Parathyroid adenoma (tissue), 2 donors: ENCODE results near the gene RNU1-3.
"Not testable (repeated sequence)": the region's sequence is repeated elsewhere in the genome, so short reads cannot be mapped to it uniquely, and the experiment has no call there.

Source experiments
- H2AFZ ChIP-seq: fragments of 300-600 bp; sonication (generic); one replicate; pipeline ENCODE4 v1.7.0; 2017; ENCODE audit warnings: antibody characterized with exemption, mild to moderate bottlenecking
- H3K27ac ChIP-seq: fragments of 300-600 bp; sonication (generic); one replicate; pipeline ENCODE4 v1.7.0; 2017
- H3K27me3 ChIP-seq: fragments of 300-600 bp; sonication (generic); one replicate; pipeline ENCODE4 v1.7.0; 2017; ENCODE audit warnings: low read length; ENCODE audit not compliant: control insufficient read depth, insufficient read depth
- H3K36me3 ChIP-seq: fragments of 300-600 bp; sonication (generic); one replicate; pipeline ENCODE4 v1.7.0; 2017; ENCODE audit warnings: low read length; ENCODE audit not compliant: control insufficient read depth, insufficient read depth
- H3K4me1 ChIP-seq: fragments of 300-600 bp; sonication (generic); one replicate; pipeline ENCODE4 v1.7.0; 2017; ENCODE audit warnings: control low read depth
- H3K4me2 ChIP-seq: fragments of 300-600 bp; sonication (generic); one replicate; pipeline ENCODE4 v1.7.0; 2017; ENCODE audit warnings: low read length
- H3K4me3 ChIP-seq: fragments of 300-600 bp; sonication (generic); one replicate; pipeline ENCODE4 v1.7.0; 2017; ENCODE audit warnings: low read depth, low read length
- H3K79me2 ChIP-seq: fragments of 300-600 bp; sonication (generic); one replicate; pipeline ENCODE4 v1.7.0; 2017; ENCODE audit warnings: control low read depth
- H3K9ac ChIP-seq: fragments of 300-600 bp; sonication (generic); one replicate; pipeline ENCODE4 v1.7.0; 2017; ENCODE audit warnings: mild to moderate bottlenecking
- H3K9me3 ChIP-seq: fragments of 300-600 bp; sonication (generic); one replicate; pipeline ENCODE4 v1.7.0; 2017; ENCODE audit warnings: low read length; ENCODE audit not compliant: control insufficient read depth
- donor health status: primary hyperparathyroidism.

RNU1-3 gene

DNA sequence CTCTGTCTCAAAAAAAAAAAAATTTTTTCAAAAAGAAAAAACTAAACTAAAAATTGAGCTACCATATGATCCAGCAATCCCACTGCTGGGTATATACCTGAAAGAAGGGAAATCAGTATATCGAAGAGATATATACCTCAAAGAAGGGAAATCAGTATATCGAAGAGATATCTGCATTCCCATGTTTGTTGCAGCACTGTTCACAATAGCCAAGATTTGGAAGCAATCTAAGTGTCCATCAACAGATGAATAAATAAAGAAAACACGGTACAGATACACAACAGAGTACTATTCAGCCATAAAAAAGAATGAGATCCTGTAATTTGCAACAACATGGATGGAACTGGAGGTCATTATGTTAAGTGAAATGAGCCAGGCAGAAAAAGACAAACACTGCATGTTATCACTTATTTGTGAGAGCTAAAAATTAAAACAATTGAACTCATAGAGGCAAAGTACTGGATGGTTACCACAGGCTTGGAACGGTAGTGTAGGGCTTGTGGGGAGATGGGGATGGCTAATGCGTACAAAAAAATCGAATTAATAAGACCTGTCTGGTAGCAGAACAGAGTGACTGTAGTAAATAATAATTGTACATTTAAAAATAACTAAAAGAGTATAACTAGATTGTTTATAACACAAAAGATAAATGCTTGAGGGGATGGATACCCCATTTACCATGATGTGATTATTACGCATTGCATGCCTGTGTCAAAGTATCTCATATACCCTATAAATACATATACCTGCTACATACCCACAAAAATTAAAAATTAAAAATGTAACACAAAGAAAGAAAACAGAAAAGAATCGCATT lies 25.4 kb downstream of the RNU1-3 start:
- H3K4me2 ChIP-seq, H3K27me3 ChIP-seq, H3K4me3 ChIP-seq, H2AFZ ChIP-seq, H3K9ac ChIP-seq, H3K36me3 ChIP-seq, H3K9me3 ChIP-seq, H3K27ac ChIP-seq: not testable (repeated sequence)
- Histone ChIP-seq H3K4me1 (peaks cover 11% of the 10 kb centered on the region), H3K79me2 (peaks cover 24% of the 10 kb centered on the region)

DNA sequence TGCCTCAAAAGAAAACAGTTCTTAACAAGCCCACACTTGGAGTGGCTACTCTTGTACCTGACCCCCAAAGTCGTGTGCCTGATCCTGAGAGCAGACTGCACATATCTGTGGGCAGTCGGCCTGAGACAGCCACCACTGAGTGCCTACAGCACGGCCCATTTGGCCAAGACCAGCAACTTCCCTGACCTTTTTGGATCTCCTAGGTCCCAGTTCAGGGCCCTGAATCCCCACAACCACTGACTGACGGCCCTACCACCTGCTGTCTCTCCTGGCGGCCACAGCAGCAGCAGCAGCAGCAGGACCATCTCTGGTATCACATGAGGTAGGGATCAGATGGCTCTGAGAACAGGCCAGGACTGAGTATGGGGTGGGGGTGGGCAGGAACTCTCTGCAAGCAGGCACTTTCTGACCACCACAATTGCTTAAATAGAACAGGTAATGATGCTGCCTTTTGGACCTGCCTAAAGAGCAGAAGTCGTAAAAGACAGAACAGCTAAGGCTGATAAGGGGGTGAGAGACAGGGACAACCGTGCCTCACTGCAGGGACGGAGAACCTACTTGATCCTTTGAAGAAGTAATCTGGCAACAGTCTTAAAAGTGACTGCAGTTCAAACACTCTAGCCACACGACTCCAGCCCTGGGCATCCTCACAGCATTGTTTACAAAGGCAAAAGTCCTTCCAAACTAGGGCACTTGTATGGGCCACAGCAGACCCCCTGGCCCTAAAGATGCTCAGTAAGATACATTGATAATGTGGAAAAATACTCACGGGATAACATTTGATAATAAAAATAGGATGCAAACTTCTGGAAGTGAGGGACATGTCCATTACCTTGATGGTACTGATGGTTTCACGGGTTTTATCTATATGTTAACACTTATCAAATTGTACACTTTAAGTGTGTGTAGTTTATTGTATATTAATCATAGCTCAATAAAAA lies 27.4 kb downstream of the RNU1-3 start:
- H3K36me3 ChIP-seq, H3K4me1 ChIP-seq, H3K9me3 ChIP-seq, H3K27me3 ChIP-seq, H3K4me3 ChIP-seq, H3K27ac ChIP-seq, H2AFZ ChIP-seq, H3K4me2 ChIP-seq, H3K9ac ChIP-seq: not testable (repeated sequence)
- H3K79me2 ChIP-seq = peaks cover 15% of the 10 kb centered on the region

DNA sequence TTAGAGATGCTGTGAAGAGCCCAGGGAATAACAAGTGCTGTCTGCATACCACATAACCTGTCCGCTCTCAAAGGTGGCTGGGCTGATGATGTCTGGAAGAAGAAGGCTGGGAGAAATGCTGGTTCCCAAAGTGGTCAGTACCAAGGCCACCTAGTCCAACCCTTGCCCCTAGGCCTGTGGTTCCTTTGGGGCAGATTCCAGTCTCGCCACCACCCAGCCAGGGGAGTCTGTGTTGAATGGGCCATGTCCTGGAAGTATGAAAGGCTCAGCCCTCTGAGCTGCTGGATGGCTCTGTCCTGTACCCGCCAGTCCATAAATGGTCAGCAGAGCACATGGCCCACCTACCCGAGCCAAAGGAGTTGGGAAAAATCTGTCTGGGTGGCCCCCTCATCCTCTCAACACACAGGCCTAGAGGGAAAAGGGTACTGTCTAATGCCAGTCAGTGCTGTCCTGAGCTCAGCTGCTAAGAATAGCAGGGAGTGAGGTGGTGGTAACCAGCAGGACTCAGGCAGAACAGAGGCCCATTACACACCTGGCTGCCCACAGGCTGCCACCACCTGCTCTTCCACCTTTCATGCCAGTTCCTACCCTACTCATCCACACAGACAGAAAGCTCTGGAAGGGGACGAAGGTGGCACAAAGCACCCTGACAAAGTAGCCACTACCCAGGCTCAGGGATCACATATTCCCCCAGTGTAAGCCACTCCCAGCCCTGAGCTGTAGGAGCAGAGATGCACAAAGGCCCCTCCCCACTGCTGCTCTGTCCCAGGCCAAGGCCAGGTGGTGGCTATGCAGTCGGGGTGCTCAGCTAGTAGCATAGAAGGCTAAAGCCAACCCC lies 28.6 kb downstream of the RNU1-3 start:
- not testable (repeated sequence) for H3K4me3 ChIP-seq, H3K27ac ChIP-seq, H3K36me3 ChIP-seq, H3K79me2 ChIP-seq, H3K9ac ChIP-seq, H3K4me2 ChIP-seq, H3K4me1 ChIP-seq, H2AFZ ChIP-seq, H3K9me3 ChIP-seq, H3K27me3 ChIP-seq

DNA sequence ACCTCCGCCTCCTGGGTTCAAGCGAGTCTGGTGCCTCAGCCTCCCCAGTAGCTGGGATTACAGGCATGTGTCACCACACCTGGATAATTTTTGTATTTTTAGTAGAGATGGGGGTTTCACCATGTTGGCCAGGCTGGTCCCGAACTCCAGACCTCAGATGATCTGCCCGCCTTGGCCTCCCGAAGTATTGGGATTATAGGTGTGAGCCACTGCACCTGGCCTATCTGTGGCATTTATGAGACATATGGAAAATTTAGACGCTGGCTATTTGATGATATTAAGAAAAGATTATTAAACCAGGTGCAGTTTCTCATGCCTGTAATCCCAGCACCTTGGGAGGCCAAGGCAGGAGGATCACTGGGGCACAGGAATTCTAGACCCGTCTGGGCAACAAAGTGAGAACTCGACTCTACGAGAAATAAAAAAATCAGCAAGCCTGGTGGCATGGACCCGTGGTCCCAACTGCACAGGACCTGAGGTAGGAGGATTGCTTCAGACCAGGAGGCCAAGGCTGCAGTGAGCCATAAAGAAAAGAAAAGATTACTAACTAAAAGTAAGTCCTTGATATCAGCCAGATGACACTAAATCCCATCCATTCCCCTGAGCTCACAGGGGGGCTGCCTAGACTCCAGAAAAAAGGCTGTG lies 30.1 kb downstream of the RNU1-3 start:
- H3K4me3 ChIP-seq, H3K27me3 ChIP-seq, H3K27ac ChIP-seq, H3K36me3 ChIP-seq, H3K4me1 ChIP-seq, H3K9ac ChIP-seq, H3K79me2 ChIP-seq, H2AFZ ChIP-seq, H3K9me3 ChIP-seq, H3K4me2 ChIP-seq: not testable (repeated sequence)

DNA sequence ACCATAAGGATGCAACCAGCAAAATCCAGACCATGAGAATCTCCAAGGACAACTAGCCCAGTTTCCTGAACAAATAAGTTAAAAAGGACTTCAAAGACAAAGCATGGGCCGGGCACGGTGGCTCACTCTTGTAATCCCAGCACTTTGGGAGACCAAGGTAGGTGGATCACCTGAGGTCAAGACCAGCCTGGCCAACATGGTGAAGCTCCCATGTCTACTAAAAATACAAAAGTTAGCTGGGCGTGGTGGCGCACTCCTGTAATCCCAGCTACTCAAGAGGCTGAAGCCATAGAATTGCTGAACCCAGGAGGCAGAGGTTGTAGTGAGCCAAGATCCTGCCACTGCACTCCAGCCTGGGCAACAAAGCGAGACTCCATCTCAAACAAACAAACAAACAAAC lies 30.8 kb downstream of the RNU1-3 start:
- not testable (repeated sequence) for H3K4me1 ChIP-seq, H3K36me3 ChIP-seq, H3K4me3 ChIP-seq, H3K9ac ChIP-seq, H2AFZ ChIP-seq, H3K9me3 ChIP-seq, H3K4me2 ChIP-seq, H3K27ac ChIP-seq, H3K79me2 ChIP-seq, H3K27me3 ChIP-seq

DNA sequence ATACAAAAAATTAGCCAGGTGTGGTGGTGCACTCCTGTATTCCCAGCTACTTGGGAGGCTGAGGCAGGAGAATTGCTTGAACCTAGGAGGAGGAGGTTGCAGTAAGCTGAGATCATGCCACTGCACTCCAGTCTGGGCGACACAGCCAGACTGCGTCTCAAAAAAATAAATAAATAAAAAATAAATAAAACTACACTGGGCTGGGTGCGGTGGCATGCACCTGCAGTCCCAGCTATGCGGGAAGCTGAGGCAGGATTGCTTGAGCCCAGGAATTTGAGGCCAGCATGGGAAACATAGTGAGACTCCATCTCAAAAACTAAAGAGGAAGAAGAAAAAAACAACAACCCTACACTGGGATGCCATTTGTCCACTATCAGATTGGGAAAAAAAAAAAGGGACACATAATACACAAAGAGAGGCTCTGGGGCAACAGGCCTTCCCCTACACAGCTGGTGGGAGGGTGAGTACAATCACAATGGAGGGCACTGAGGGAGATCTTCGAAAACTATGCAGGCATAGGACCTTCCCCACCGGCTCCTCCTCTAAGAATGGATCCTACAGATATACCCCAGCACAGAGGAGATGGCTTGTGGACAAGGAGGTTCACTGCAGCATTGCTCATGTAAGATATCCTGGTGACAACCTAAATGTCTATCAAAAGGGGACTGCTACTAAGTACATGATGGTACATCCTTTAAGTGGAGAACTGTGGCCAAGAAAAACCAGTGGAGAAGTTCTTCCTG lies 33.0 kb downstream of the RNU1-3 start:
- not testable (repeated sequence) for H3K4me3 ChIP-seq, H3K36me3 ChIP-seq, H3K4me2 ChIP-seq, H3K27me3 ChIP-seq, H3K4me1 ChIP-seq, H3K79me2 ChIP-seq, H3K27ac ChIP-seq, H3K9ac ChIP-seq, H3K9me3 ChIP-seq, H2AFZ ChIP-seq

DNA sequence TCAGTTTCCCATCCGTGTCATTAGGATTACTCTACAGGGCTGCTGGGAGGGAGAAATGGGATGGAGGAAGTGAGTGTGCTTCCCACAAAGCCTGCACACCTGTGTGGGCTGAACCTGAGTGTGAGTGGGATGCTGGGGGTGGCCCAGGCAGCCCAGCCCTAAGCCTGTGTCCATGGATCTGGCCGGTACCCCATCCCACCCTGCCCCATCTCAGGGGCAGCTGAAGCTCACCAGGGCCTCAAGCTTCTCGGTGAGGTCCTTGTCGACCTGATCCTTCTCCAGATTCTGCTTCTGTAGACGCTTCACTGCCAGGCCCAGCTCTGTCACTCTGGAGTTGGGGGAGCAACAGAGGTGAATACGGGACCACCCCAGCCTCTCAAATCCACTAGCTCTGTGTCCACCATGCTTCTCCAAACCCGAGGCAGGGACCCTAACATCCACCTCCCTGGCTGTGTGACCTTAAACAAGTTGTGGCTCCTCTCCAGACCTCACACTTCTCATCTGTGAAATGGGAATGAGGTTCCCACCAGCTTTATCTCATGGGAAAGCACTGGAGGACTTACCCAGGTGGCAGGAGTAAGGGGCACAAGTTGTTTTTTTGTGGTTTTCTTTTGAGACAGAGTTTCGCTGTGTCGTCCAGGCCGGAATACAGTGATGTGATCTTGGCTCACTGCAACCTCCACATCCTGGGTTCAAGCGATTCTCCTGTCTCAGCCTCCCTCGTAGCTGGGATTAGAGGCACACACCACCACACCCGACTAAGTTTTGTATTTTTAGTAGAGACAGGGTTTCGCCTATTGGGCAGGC lies 34.5 kb downstream of the RNU1-3 start:
- H3K79me2 ChIP-seq, H2AFZ ChIP-seq, H3K4me3 ChIP-seq, H3K27me3 ChIP-seq, H3K36me3 ChIP-seq, H3K27ac ChIP-seq, H3K4me2 ChIP-seq, H3K9me3 ChIP-seq, H3K4me1 ChIP-seq, H3K9ac ChIP-seq: not testable (repeated sequence)
